Ascending aorta (tissue), 2 donors: ENCODE data around the gene ENGASE. TPM values are rescaled to one million over a fixed set of nuclear protein-coding genes. Genes with fewer than 3 reads are reported as not detected.

Experiments used
- DNase-seq, 2 donors: peaks; one replicate each; pipeline ENCODE4 v3.0.0-alpha.2; 2019; ENCODE audit warnings: low spot score in 2 of 2
- H3K27ac ChIP-seq, 2 donors: fragments of 200-600 bp; sonication (generic); one replicate each; pipeline ENCODE4 v1.5.1; 2016 to 2017; ENCODE audit warnings: mild to moderate bottlenecking in 1 of 2
- H3K27me3 ChIP-seq: fragments of 200-600 bp; sonication (generic); one replicate; pipeline ENCODE4 v1.5.1; 2017
- H3K36me3 ChIP-seq, 2 donors: fragments of 200-600 bp; sonication (generic); one replicate each; pipeline ENCODE4 v1.5.1; 2016
- H3K4me1 ChIP-seq, 2 donors: fragments of 200-600 bp; sonication (generic); one replicate each; pipeline ENCODE4 v1.5.1; 2016 to 2017; ENCODE audit warnings: mild to moderate bottlenecking in 1 of 2
- H3K4me3 ChIP-seq, 2 donors: fragments of 200-600 bp; sonication (generic); one replicate each; pipeline ENCODE4 v1.5.1; 2016 to 2017; ENCODE audit warnings: mild to moderate bottlenecking in 1 of 2
- H3K9me3 ChIP-seq, 2 donors: fragments of 200-600 bp; sonication (generic); one replicate each; pipeline ENCODE4 v1.5.1; 2016
- CTCF ChIP-seq, 3 experiments: fragments of 200-600 bp in 2 of 3; fragments of 450-650 bp in 1 of 3; sonication (generic) in 2 of 3; IDR thresholded peaks; one replicate each; pipeline ENCODE4 v1.5.1; 2016 to 2019; ENCODE audit warnings: antibody characterized with exemption in 3 of 3, mild to moderate bottlenecking in 1 of 3, moderate library complexity in 1 of 3
- intact Hi-C: fragments of 100-400 bp; cut with DNase I; formaldehyde crosslinking; loops from one replicate; pipeline ENCODE4 v1.15.1; 2023
- total RNA-seq: library from RNA; depleted of rRNA; stranded (reverse); fragments of >200 nt; gene quantifications from one replicate; pipeline ENCODE4 v1.1.0, GENCODE V29; 2016

Gene ENGASE
- total RNA-seq, 1 donor from 2014 or later, result 13.2 TPM

GRCh38 chr17:79118924-79119323 is 44.3 kb downstream of the ENGASE start:
- no peaks in the 10 kb centered on the region for H3K9me3 ChIP-seq
- no peak overlapping the region for H3K27ac ChIP-seq
- no peaks in the 10 kb centered on the region for H3K27me3 ChIP-seq
- no peak for TF ChIP-seq CTCF (IDR thresholded peaks at IDR 0.05)
- H3K4me3 ChIP-seq, result no peak overlapping the region
- intact Hi-C loops, result no loop called here
- DNase-seq, result no peak
- H3K4me1 ChIP-seq, result peaks cover 7 to 8% of the 10 kb centered on the region in 2 donors
- no peaks in the 10 kb centered on the region for H3K36me3 ChIP-seq

- H3K27me3 ChIP-seq, result no peaks in the 10 kb centered on the region
- DNase-seq, result no peak
- H3K27ac ChIP-seq, result no peak overlapping the region
- H3K4me1 ChIP-seq, result no peaks in the 10 kb centered on the region
- no peaks in the 10 kb centered on the region for H3K36me3 ChIP-seq
- no peaks in the 10 kb centered on the region for H3K9me3 ChIP-seq
- no peak for TF ChIP-seq CTCF (IDR thresholded peaks at IDR 0.05)
- intact Hi-C loops, result no loop called here
- no peak overlapping the region for H3K4me3 ChIP-seq
Measured at GRCh38 chr17:79120259-79120658, 45.6 kb downstream of the ENGASE start.

- no peaks in the 10 kb centered on the region for H3K9me3 ChIP-seq
- intact Hi-C loops, result no loop called here
- no peaks in the 10 kb centered on the region for H3K36me3 ChIP-seq
- no peak overlapping the region for H3K27ac ChIP-seq
- DNase-seq, result no peak
- H3K4me3 ChIP-seq, result no peak overlapping the region
- no peak for TF ChIP-seq CTCF (IDR thresholded peaks at IDR 0.05)
- no peaks in the 10 kb centered on the region for H3K4me1 ChIP-seq
- no peaks in the 10 kb centered on the region for H3K27me3 ChIP-seq
Measured at GRCh38 chr17:79123988-79124387, 49.4 kb downstream of the ENGASE start.

- no peaks in the 10 kb centered on the region for H3K9me3 ChIP-seq
- intact Hi-C loops, result no loop called here
- H3K4me1 ChIP-seq, result no peaks in the 10 kb centered on the region
- TF ChIP-seq CTCF (IDR thresholded peaks at IDR 0.05), result no peak
- H3K4me3 ChIP-seq, result no peak overlapping the region
- no peaks in the 10 kb centered on the region for H3K36me3 ChIP-seq
- DNase-seq, result no peak
- no peaks in the 10 kb centered on the region for H3K27me3 ChIP-seq
- H3K27ac ChIP-seq, result no peak overlapping the region
Measured at GRCh38 chr17:79124513-79125209, 50.0 kb downstream of the ENGASE start.

- H3K4me3 ChIP-seq, result no peak overlapping the region
- no peak for DNase-seq
- H3K36me3 ChIP-seq, result no peaks in the 10 kb centered on the region
- intact Hi-C loops, result no loop called here
- H3K4me1 ChIP-seq, result no peaks in the 10 kb centered on the region
- H3K27me3 ChIP-seq, result no peaks in the 10 kb centered on the region
- TF ChIP-seq CTCF (IDR thresholded peaks at IDR 0.05), result no peak
- H3K9me3 ChIP-seq, result no peaks in the 10 kb centered on the region
- H3K27ac ChIP-seq, result no peak overlapping the region
Measured at GRCh38 chr17:79125503-79125902, 50.9 kb downstream of the ENGASE start.

GRCh38 chr17:79126139-79126538 is 51.5 kb downstream of the ENGASE start:
- no peak for DNase-seq
- TF ChIP-seq CTCF (IDR thresholded peaks at IDR 0.05), result no peak
- H3K27ac ChIP-seq, result no peak overlapping the region

More at GRCh38 chr17:79126139-79126538, 51.5 kb downstream of the ENGASE start:
- Histone ChIP-seq H3K9me3 (no peaks in the 10 kb centered on the region), H3K27me3 (no peaks in the 10 kb centered on the region), H3K36me3 (no peaks in the 10 kb centered on the region), H3K4me3 (no peak overlapping the region), H3K4me1 (no peaks in the 10 kb centered on the region)
- intact Hi-C loops, result no loop called here
